Myocyte (in vitro differentiated cells): ENCODE measurements around the gene ATP2C2. TPM values are rescaled to one million over a fixed set of nuclear protein-coding genes. Genes with fewer than 3 reads are reported as not detected.

Experiments used
- DNase-seq: peaks from one replicate; pipeline ENCODE4 v3.0.0-alpha.2; 2012; ENCODE audit warnings: low read depth
- total RNA-seq: library from RNA; depleted of rRNA; stranded (reverse); fragments of >200 nt; gene quantifications from 2 replicates; pipeline ENCODE4 v1.2.3, GENCODE V29; 2014

Gene ATP2C2
- total RNA-seq, 1 donor from 2014 or later: not detected

GRCh38 chr16:84486551-84487235 is 118.4 kb downstream of the ATP2C2 start:
- no peak for DNase-seq

- DNase-seq: no peak
Measured at GRCh38 chr16:84487358-84487757, 119.0 kb downstream of the ATP2C2 start.

DNA sequence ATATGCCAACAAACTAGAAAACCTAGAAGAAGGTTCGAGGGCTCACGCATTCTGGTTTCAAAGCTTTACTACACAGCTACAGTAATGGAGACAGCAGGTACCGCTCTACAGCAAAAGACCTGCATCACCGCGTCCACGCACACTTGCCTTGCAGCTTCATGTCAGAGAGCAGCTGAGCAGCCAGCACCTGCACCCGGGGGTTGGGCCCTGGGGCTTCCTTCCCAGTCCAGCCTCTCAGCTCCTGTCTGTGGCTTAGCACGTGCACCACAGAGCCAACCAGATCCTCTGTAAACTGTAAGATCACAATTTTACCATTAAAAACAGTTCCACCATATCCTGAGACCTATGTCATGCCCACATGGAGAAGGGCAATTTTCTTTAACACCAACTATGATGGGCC is 120.8 kb downstream of the ATP2C2 start:
- DNase-seq: peak; percentile 28

GRCh38 chr16:84495506-84495905 is 127.2 kb downstream of the ATP2C2 start:
- no peak for DNase-seq

- DNase-seq: no peak
Measured at GRCh38 chr16:84496991-84497390, 128.7 kb downstream of the ATP2C2 start.

DNA sequence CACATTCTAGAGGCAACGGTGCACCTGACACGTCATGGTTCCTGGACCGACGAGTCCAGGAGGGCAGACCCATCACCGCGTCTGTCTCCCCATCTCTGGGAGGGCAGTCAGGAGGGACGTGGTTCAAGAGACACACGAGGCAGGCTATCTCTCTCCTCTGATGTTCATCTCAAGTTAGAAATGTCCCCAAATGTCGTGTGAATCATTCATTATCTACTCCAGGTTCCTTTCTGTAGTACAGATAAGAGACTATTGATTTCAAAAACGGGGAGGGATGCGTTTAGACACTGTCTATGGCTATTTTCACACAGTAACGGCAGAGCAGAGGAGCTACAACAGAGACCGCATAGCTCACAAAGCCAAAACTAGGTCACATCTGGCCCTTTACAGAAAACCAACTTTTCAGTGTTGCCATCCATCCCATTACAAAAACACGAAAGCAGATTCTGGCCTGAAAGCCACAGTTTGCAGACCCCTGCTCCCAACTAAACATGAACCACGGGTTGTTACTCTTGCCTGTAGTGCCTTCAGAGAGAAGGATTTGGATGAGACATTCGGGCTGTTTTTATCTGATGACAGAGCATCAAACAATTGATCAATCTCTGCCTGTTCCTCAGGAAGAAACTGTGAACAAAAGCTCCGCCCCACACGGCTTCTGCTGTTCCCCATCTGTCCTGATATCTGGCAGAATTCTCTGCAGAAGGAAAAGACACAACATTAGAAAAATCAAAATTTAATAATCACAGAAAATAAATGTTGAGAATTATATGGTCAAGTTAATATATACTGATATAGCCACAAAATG is 129.3 kb downstream of the ATP2C2 start:
- no peak for DNase-seq

- no peak for DNase-seq
Measured at GRCh38 chr16:84498223-84498610, 129.9 kb downstream of the ATP2C2 start.

GRCh38 chr16:84498859-84499620 is 130.7 kb downstream of the ATP2C2 start:
- DNase-seq: no peak

DNA sequence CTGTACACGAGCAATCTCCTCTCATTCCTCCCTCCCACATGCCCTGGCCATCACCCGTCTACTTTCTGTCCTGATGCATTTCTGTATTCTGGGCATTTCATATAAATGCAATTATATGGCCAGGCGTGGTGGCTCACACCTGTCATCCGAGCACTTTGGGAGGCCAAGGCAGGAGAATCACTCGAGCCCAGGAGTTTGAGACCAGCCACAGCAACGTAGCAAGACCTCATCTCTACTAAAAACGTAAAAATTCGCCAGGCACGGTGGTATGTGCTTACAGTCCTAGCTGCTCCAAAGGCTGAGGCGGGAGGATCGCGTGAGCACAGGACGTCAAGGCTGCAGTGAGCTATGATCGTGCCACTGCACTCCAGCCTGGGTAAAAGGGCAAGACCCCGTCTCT is 131.3 kb downstream of the ATP2C2 start:
- DNase-seq: no peak

DNA sequence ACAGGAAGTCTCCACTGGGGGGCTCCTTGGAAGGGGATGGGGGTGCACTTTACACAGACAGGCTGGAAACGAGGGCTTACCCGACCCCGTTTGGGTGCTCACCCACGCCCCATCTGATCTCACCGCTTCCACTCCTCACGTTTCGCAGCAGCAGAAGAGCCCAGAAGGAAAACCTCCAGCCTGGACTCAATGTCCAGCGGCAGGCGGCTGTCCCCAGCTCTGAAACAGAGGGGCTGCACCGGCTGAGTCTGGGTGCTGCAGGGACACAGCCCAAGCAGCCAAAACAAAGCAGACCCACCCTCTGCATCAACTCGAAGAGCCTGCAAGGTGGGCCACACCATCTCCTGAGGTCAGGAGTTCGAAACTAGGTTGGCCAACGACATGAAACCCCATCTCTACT is 132.2 kb downstream of the ATP2C2 start:
- DNase-seq: no peak

GRCh38 chr16:84501077-84501735 is 132.9 kb downstream of the ATP2C2 start:
- DNase-seq: no peak

GRCh38 chr16:84502075-84502474 is 133.7 kb downstream of the ATP2C2 start:
- no peak for DNase-seq

DNA sequence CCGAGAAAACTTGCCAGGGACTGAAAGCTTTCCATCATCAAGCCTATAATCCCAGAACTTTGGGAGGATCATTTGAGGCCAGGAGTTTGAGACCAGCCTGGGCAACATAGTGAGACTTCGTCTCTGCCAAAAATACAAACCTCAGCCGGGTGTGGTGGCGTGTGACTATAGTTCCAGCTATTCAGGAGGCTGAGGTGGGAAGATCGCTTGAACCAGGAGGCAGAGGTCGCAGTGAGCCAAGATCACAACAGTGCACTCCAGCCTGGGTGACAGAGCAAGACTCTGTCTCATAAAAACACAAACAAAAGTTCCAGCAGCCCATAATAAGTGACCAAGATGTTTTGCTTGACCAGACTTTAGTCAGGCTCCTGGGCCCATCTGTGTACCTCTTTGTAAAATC is 134.2 kb downstream of the ATP2C2 start:
- DNase-seq: peak; percentile 20

DNA sequence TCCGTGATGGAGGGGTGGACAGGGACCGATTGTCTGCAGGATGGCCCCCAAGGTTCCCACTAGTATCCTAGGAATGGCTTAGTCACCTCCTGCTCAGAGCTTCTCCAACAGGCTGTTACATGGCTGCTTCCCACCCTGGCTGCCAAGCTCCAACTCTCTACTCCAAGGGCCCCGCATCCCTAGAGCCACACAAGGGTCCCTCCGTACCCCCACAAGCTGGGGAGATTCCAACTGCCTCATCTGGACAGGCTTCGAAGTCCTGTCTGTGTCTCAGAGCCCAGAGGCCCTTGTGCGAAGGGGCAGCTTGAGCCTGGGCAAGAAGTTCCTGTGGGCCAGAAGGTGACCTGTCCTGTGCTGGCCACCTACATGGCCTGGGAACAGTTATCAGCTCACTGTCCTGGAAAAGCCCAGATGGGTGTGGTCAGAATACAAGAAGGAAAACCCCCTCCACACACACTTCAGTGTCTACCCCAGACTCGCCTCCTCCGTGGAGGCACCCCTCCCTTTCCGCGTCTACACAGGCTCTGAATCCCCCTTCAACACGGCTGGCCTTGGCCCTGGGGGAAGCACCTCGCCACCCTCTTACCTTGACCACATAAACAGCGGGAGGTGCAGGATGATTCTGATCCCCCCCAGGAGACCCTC is 135.5 kb downstream of the ATP2C2 start:
- peak; percentile 9 for DNase-seq

GRCh38 chr16:84504420-84505248 is 136.3 kb downstream of the ATP2C2 start, which contains the start of gene MEAK7:
TSS of gene MEAK7 (minus strand) at chr16:84504659. CDS start at chr16:84498086, 6,573 bp downstream.
- peak; percentile 100 for DNase-seq

GRCh38 chr16:84505249-84506187 is 137.2 kb downstream of the ATP2C2 start:
- DNase-seq: no peak

- DNase-seq: no peak
Measured at GRCh38 chr16:84507011-84507982, 139.0 kb downstream of the ATP2C2 start.

DNA sequence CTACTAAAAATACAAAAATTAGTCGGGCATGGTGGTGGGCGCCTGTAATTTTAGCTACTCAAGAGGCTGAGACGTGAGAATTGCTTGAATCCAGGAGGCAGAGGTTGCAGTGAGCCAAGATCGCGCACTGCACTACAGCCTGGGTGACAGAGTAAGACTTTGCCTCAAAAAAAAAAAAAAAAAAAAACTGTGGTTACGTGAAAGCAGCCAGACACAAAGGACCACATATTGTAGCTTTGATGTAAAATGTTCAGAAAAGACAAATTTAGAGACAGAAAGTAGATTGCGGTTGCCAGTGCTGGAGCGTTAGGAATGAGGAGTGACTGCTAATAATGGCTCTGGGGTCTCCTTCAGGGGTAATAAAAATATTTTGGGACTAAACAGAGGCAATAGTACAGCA is 140.2 kb downstream of the ATP2C2 start:
- no peak for DNase-seq
